ENCODE data around the gene MVB12B.

Gene MVB12B

DNA sequence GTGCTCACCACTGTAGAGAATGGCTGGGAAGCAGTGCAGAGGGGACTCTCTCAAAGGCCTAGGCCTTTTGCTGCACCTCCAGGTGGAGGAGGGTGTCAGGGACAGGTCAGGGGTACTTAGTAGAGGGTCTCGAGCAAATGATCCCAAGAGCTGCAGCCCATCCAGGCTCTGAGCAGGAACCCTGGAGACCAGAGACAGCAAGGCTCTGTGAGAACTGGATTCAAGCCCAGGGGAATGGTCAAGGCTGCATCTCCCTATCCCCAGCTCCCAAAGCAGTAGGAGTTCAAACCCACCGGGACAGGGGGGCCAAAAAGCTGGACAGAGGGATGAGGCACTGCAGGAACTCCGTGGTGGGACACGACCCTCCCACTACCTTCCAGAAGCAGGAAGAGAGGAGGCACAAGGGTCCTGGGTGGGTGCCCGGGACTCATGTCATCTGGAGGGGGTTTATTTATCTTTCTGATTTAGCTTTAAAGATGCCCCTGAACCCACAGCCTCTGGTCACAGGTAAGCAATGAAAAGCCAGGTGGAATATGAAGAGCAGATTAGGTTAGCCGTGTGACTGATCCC is 124.8 kb downstream of the MVB12B start:
- Histone ChIP-seq H3K27ac (no peak overlapping the region), H3K36me3 (replicated peaks) (no peaks in the 10 kb centered on the region), H3K27me3 (replicated peaks) (no peaks in the 10 kb centered on the region), H3K4me3 (ENCODE audit: low read depth, low read length) (no peak overlapping the region)
- in situ Hi-C loops (cut with HindIII; ENCODE audit: low pct_ligation_motif_present, low sequenced_read_pairs) = no loop called here
- TF ChIP-seq, protein P1, sequence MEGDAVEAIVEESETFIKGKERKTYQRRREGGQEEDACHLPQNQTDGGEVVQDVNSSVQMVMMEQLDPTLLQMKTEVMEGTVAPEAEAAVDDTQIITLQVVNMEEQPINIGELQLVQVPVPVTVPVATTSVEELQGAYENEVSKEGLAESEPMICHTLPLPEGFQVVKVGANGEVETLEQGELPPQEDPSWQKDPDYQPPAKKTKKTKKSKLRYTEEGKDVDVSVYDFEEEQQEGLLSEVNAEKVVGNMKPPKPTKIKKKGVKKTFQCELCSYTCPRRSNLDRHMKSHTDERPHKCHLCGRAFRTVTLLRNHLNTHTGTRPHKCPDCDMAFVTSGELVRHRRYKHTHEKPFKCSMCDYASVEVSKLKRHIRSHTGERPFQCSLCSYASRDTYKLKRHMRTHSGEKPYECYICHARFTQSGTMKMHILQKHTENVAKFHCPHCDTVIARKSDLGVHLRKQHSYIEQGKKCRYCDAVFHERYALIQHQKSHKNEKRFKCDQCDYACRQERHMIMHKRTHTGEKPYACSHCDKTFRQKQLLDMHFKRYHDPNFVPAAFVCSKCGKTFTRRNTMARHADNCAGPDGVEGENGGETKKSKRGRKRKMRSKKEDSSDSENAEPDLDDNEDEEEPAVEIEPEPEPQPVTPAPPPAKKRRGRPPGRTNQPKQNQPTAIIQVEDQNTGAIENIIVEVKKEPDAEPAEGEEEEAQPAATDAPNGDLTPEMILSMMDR (IDR thresholded peaks at IDR 0.05; ENCODE audit: low read depth, low read length, missing control alignments) = no peak
- DNase-seq = no peak

DNA sequence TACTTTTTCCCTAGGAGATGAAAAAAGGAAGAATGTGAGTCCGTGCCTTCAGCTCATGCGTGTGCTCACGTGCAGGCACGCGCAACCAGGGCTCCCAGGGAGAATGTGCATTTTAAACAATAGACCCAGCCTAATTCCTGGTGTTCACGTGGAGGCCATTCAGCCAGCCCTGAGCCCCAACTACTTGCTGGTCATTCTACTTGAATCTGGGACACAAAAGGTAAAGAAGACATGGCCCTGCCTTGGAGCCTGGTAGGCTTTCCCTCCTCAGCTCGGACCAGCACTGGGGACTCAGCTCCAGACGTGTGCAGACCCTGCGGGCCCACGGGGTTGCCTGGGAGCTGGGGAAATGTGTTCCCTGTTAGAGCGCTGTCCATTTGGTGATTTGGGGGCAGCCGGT is 125.5 kb downstream of the MVB12B start:
- in situ Hi-C loops (cut with HindIII; ENCODE audit: low pct_ligation_motif_present, low sequenced_read_pairs) = no loop called here
- H3K27ac ChIP-seq = no peak overlapping the region
- no peaks in the 10 kb centered on the region for H3K36me3 ChIP-seq (replicated peaks)
- H3K27me3 ChIP-seq (replicated peaks) = no peaks in the 10 kb centered on the region
- H3K4me3 ChIP-seq (ENCODE audit: low read depth, low read length) = no peak overlapping the region
- DNase-seq = no peak
- TF ChIP-seq, protein P1 (IDR thresholded peaks at IDR 0.05; ENCODE audit: low read depth, low read length, missing control alignments) = no peak

DNA sequence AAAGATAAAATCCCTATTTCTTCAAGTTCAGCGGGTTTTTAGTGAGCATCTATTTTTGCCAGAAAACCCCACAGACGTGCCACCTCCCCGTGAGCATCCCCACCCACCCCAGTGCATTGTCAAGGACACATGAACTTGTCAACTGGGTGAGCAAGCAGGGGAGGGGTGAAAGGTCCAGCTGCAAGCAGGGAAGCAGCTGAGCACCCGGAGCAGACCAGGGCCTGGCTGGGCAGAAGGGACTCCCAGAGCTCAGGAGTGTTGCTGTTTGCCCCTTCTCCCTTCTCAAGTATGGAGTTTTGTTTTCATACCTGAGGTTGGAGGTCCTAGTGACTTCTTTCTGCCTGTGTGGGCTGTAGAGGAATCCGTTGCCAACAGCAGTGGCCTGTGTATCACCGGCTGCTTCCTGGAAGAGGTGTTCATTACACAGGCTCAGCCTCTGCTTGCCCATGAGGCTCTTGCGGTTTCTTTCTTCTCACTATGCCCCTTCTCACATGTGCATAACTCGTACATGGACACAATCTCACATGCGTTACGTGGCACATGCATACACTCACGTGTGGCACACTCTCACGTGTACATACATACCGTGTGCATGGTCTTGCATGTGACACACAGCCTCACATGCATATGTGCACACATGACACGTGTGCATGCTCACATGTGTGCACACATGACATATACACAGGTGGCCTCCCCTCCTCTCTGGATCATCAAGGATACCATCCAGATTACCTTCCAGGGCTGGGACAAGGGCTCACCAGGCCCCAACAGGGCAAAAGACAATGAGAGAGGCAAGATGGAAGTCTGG is 126.7 kb downstream of the MVB12B start:
- no peak for DNase-seq
- no peak overlapping the region for H3K4me3 ChIP-seq (ENCODE audit: low read depth, low read length)
- in situ Hi-C loops (cut with HindIII; ENCODE audit: low pct_ligation_motif_present, low sequenced_read_pairs) = no loop called here
- no peak overlapping the region for H3K27ac ChIP-seq
- no peaks in the 10 kb centered on the region for H3K27me3 ChIP-seq (replicated peaks)
- TF ChIP-seq, protein P1 (IDR thresholded peaks at IDR 0.05; ENCODE audit: low read depth, low read length, missing control alignments) = no peak
- H3K36me3 ChIP-seq (replicated peaks) = no peaks in the 10 kb centered on the region

DNA sequence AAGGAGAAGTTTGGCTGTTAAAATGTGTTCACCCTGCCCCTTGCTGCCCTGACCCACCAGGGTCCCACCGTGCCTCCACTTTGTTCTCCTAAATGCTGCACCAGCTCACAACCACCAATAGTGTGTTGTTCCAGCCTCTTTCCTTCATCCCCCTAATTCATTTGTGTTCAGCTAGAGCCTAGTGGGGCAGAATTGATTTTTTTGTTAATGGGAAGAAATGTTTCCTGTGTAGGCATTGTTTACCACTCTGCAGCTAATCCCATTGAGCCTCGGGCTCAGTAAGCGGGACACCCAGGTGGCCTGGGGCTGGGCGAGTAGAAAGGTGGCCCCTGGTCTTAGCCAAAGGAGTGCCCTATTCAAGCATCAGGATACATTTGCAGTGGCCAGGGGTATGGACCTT is 127.6 kb downstream of the MVB12B start:
- Histone ChIP-seq H3K27me3 (replicated peaks) (no peaks in the 10 kb centered on the region), H3K36me3 (replicated peaks) (no peaks in the 10 kb centered on the region), H3K4me3 (ENCODE audit: low read depth, low read length) (no peak overlapping the region), H3K27ac (no peak overlapping the region)
- TF ChIP-seq, protein P1 (IDR thresholded peaks at IDR 0.05; ENCODE audit: low read depth, low read length, missing control alignments) = no peak
- DNase-seq = no peak
- in situ Hi-C loops (cut with HindIII; ENCODE audit: low pct_ligation_motif_present, low sequenced_read_pairs) = no loop called here

DNA sequence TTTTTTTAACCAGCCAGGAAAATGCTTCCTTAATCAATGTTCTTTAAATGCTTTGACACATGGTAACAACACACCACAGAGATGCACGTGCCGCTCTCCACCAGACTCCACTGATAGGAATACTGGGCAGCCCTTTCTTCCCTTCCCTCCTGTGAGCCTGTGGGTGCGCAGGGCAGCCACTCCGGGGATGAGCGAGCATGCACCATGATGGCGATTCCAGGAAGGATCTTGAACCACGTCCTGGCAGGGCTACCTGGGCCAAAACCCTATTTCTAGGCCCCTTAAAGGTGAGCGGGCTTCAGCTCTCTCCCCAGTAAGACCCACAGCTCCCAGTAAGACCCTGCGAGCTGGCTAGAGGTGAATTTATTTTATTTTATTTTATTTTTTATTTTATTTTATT is 128.2 kb downstream of the MVB12B start:
- no peaks in the 10 kb centered on the region for H3K36me3 ChIP-seq (replicated peaks)
- no peaks in the 10 kb centered on the region for H3K27me3 ChIP-seq (replicated peaks)
- H3K4me3 ChIP-seq (ENCODE audit: low read depth, low read length) = no peak overlapping the region
- DNase-seq = no peak
- H3K27ac ChIP-seq = no peak overlapping the region
- in situ Hi-C loops (cut with HindIII; ENCODE audit: low pct_ligation_motif_present, low sequenced_read_pairs) = no loop called here
- TF ChIP-seq, protein P1 (IDR thresholded peaks at IDR 0.05; ENCODE audit: low read depth, low read length, missing control alignments) = no peak
